Lower leg skin (tissue), 3 donors: ENCODE results near the gene YWHAH.

Experiments
- POLR2A ChIP-seq, 2 donors: fragments of 450-650 bp; IDR thresholded peaks; one replicate each; pipeline ENCODE4 v1.6.1; 2016 to 2017; ENCODE audit warnings: antibody characterized with exemption in 2 of 2, mild to moderate bottlenecking in 1 of 2, moderate library complexity in 1 of 2
- TF ChIP-seq, protein P1 (sequence below), 3 donors: fragments of 450-650 bp; IDR thresholded peaks; one replicate each; pipeline ENCODE4 v1.5.1; 2016; ENCODE audit warnings: antibody characterized with exemption in 3 of 3, mild to moderate bottlenecking in 3 of 3, moderate library complexity in 2 of 3

DNA sequence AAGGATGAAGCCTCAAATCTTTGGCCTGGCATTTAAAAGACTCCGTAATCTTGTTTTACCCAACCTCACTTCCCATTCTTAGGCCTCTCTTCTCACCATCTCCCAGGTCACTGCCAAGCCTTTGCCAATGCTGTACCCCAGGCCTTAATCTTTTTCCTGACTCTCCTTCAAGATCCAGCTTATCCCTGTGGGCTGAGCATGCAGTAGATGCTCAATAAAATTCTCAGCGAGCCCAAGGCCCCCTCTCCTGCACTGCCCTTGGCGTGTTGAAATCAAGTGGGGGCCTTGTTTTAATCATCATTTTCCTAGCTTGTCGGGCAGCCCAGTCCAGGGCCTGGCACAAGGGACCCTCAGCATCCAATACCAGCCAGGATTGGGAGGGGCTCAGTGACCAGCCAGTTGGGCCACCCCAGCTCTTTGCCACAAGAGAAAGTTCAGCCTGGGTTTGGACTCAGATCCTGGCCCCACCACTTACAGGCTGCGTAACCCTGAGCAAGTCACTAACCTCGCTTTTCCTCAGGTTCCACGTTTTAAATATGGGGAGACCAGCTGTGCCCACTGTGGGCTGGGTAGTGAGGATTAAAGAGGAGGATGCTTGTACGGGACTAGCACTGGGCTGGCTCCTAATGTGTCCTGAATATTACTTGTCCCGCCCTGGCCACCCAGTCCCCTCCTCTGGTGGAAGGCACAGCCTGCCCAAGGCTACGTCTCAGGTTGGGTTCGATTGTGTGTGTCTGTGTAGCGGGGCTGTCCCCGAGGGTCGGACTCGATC lies 943 bp upstream of the YWHAH start:
- TF ChIP-seq, protein P1, sequence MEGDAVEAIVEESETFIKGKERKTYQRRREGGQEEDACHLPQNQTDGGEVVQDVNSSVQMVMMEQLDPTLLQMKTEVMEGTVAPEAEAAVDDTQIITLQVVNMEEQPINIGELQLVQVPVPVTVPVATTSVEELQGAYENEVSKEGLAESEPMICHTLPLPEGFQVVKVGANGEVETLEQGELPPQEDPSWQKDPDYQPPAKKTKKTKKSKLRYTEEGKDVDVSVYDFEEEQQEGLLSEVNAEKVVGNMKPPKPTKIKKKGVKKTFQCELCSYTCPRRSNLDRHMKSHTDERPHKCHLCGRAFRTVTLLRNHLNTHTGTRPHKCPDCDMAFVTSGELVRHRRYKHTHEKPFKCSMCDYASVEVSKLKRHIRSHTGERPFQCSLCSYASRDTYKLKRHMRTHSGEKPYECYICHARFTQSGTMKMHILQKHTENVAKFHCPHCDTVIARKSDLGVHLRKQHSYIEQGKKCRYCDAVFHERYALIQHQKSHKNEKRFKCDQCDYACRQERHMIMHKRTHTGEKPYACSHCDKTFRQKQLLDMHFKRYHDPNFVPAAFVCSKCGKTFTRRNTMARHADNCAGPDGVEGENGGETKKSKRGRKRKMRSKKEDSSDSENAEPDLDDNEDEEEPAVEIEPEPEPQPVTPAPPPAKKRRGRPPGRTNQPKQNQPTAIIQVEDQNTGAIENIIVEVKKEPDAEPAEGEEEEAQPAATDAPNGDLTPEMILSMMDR (IDR thresholded peaks at IDR 0.05), result no peak
- TF ChIP-seq POLR2A (IDR thresholded peaks at IDR 0.05), result no peak
